ENCODE results near the gene APOO. TPM values are rescaled to one million over a fixed set of nuclear protein-coding genes. Genes with fewer than 3 reads are reported as not detected.

APOO gene
- polyA plus RNA-seq, 1 donor from 2014 or later = 42.5 TPM

DNA sequence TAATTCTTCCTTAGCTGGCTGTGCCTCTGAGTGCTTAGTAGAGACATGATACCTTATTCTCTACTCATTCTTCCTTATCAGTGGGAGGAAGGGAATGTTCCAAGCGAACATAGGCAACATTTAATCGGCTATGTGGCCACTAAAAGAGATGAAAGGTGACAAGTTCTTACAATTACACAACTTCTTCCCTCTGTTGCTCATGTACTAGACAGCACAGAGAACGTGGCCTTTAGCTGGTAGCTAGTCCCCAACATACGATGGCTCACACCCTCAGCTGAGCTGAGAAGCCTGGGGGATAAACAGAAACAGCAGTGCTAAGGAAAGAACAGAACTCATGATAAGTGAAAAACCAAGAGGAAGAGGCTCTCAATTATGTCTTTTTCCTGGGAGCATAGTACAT, 52.2 kb downstream of the APOO start:
- no peak overlapping the region for H3K27ac ChIP-seq (ENCODE audit: low read length)
- no peak overlapping the region for H3K4me3 ChIP-seq (ENCODE audit: low read length)
- no peaks in the 10 kb centered on the region for H3F3A ChIP-seq (ENCODE audit: insufficient read depth, low read length, poor library complexity, severe bottlenecking)
- TF ChIP-seq, protein P1, sequence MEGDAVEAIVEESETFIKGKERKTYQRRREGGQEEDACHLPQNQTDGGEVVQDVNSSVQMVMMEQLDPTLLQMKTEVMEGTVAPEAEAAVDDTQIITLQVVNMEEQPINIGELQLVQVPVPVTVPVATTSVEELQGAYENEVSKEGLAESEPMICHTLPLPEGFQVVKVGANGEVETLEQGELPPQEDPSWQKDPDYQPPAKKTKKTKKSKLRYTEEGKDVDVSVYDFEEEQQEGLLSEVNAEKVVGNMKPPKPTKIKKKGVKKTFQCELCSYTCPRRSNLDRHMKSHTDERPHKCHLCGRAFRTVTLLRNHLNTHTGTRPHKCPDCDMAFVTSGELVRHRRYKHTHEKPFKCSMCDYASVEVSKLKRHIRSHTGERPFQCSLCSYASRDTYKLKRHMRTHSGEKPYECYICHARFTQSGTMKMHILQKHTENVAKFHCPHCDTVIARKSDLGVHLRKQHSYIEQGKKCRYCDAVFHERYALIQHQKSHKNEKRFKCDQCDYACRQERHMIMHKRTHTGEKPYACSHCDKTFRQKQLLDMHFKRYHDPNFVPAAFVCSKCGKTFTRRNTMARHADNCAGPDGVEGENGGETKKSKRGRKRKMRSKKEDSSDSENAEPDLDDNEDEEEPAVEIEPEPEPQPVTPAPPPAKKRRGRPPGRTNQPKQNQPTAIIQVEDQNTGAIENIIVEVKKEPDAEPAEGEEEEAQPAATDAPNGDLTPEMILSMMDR (IDR thresholded peaks at IDR 0.05; ENCODE audit: poor library complexity, severe bottlenecking) = no peak
- TF ChIP-seq, protein P2, sequence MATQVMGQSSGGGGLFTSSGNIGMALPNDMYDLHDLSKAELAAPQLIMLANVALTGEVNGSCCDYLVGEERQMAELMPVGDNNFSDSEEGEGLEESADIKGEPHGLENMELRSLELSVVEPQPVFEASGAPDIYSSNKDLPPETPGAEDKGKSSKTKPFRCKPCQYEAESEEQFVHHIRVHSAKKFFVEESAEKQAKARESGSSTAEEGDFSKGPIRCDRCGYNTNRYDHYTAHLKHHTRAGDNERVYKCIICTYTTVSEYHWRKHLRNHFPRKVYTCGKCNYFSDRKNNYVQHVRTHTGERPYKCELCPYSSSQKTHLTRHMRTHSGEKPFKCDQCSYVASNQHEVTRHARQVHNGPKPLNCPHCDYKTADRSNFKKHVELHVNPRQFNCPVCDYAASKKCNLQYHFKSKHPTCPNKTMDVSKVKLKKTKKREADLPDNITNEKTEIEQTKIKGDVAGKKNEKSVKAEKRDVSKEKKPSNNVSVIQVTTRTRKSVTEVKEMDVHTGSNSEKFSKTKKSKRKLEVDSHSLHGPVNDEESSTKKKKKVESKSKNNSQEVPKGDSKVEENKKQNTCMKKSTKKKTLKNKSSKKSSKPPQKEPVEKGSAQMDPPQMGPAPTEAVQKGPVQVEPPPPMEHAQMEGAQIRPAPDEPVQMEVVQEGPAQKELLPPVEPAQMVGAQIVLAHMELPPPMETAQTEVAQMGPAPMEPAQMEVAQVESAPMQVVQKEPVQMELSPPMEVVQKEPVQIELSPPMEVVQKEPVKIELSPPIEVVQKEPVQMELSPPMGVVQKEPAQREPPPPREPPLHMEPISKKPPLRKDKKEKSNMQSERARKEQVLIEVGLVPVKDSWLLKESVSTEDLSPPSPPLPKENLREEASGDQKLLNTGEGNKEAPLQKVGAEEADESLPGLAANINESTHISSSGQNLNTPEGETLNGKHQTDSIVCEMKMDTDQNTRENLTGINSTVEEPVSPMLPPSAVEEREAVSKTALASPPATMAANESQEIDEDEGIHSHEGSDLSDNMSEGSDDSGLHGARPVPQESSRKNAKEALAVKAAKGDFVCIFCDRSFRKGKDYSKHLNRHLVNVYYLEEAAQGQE (IDR thresholded peaks at IDR 0.05; ENCODE audit: borderline replicate concordance) = no peak
- TF ChIP-seq POLR2AphosphoS5 (IDR thresholded peaks at IDR 0.05) (no peak), RAD21 (conservative IDR thresholded peaks at IDR 0.05) (no peak), SMC3 (conservative IDR thresholded peaks at IDR 0.05; ENCODE audit: poor library complexity) (no peak), EP300 (conservative IDR thresholded peaks at IDR 0.05; ENCODE audit: poor library complexity, severe bottlenecking) (no peak), MXI1 (conservative IDR thresholded peaks at IDR 0.05; ENCODE audit: poor library complexity, severe bottlenecking) (no peak), EZH2 (IDR thresholded peaks at IDR 0.05; ENCODE audit: borderline replicate concordance, insufficient read depth, low read length, poor library complexity, severe bottlenecking) (no peak), TAF1 (IDR thresholded peaks at IDR 0.05; ENCODE audit: low read depth) (no peak)
- no peaks in the 10 kb centered on the region for H3K36me3 ChIP-seq (ENCODE audit: insufficient read depth, low read length)
- H3K79me2 ChIP-seq (replicated peaks; ENCODE audit: insufficient read depth, low read length) = no peaks in the 10 kb centered on the region
- no peak overlapping the region for H3K4me2 ChIP-seq (ENCODE audit: low read length)
- no peak overlapping the region for H2AFZ ChIP-seq (ENCODE audit: low read depth, low read length)
- H3K27me3 ChIP-seq (ENCODE audit: insufficient read depth, low read depth, low read length) = no peaks in the 10 kb centered on the region
- H3K9me3 ChIP-seq (ENCODE audit: low read length) = no peaks in the 10 kb centered on the region
- H3K9ac ChIP-seq (ENCODE audit: low read length) = no peak overlapping the region
- H4K20me1 ChIP-seq (ENCODE audit: insufficient read depth) = no peaks in the 10 kb centered on the region
- no peaks in the 10 kb centered on the region for H3K9me2 ChIP-seq (ENCODE audit: insufficient read depth, low read length)

DNA sequence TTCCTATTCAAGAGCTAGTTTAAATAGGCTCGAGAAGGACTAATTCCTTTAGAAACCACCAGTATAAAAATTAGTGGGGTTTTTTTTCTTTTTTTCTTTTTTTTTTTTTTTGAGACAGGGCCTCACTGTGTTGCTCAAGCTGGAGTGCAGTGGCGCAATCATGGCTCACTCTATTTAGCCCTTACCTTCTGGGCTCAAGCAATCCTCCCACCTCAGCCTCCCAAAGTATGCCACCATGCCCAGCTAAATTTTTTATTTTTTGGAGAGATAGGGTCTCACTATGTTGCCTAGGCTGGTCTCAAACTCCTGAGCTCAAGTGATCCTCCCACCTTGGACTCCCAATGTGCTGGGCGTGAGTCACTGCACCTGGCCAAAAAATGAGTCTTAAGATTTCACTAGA, 52.8 kb downstream of the APOO start:
- Histone ChIP-seq H3K4me2 (ENCODE audit: low read length) (no peak overlapping the region), H3K27me3 (ENCODE audit: insufficient read depth, low read depth, low read length) (no peaks in the 10 kb centered on the region)
- TF ChIP-seq TAF1 (IDR thresholded peaks at IDR 0.05; ENCODE audit: low read depth) = no peak
- TF ChIP-seq RAD21 (conservative IDR thresholded peaks at IDR 0.05) = no peak
- TF ChIP-seq MXI1 (conservative IDR thresholded peaks at IDR 0.05; ENCODE audit: poor library complexity, severe bottlenecking) = no peak
- TF ChIP-seq, protein P1 (IDR thresholded peaks at IDR 0.05; ENCODE audit: poor library complexity, severe bottlenecking) = no peak
- no peak for TF ChIP-seq POLR2AphosphoS5 (IDR thresholded peaks at IDR 0.05)
- TF ChIP-seq EP300 (conservative IDR thresholded peaks at IDR 0.05; ENCODE audit: poor library complexity, severe bottlenecking) = no peak
- TF ChIP-seq SMC3 (conservative IDR thresholded peaks at IDR 0.05; ENCODE audit: poor library complexity) = no peak
- TF ChIP-seq, protein P2 (IDR thresholded peaks at IDR 0.05; ENCODE audit: borderline replicate concordance) = no peak
- no peak for TF ChIP-seq EZH2 (IDR thresholded peaks at IDR 0.05; ENCODE audit: borderline replicate concordance, insufficient read depth, low read length, poor library complexity, severe bottlenecking)

More for the DNA sequence above, 52.8 kb downstream of the APOO start:
- Histone ChIP-seq H3K36me3 (ENCODE audit: insufficient read depth, low read length) (no peaks in the 10 kb centered on the region), H3K9me2 (ENCODE audit: insufficient read depth, low read length) (no peaks in the 10 kb centered on the region), H3F3A (ENCODE audit: insufficient read depth, low read length, poor library complexity, severe bottlenecking) (no peaks in the 10 kb centered on the region), H3K27ac (ENCODE audit: low read length) (no peak overlapping the region), H3K9ac (ENCODE audit: low read length) (no peak overlapping the region), H3K9me3 (ENCODE audit: low read length) (no peaks in the 10 kb centered on the region), H3K4me3 (ENCODE audit: low read length) (no peak overlapping the region), H4K20me1 (ENCODE audit: insufficient read depth) (no peaks in the 10 kb centered on the region), H2AFZ (ENCODE audit: low read depth, low read length) (no peak overlapping the region), H3K79me2 (replicated peaks; ENCODE audit: insufficient read depth, low read length) (no peaks in the 10 kb centered on the region)

All from neural cell (in vitro differentiated cells).